NCI-H1436 treated with DMSO at 0.1 percent for 48 hours (cell line): Measurements from ENCODE around the gene ACCSL.

Experiments
- DNase-seq: peaks from one replicate; lab custom pipeline; 2025; lab: John Stamatoyannopoulos, UW

Gene ACCSL

DNA sequence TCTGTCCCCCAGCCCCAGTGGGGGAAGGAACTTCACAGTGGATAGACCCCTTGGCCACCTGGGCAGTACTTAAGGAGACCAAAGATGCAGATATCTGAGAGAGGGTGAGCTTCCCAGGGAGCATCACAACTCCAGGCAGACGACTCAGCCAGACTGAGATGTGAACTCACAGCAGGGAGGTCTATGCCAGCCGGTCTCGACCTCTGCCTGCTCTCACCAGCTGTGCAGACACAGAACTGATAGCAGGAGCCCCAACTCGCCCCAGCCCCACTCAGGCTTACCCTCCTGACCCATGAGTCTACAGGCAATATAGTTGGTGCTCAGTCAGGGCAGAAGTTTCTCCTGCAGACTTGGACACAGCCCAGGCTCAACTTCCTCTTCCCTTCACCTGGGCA lies 29.7 kb upstream of the ACCSL start:
- no peak for DNase-seq

DNA sequence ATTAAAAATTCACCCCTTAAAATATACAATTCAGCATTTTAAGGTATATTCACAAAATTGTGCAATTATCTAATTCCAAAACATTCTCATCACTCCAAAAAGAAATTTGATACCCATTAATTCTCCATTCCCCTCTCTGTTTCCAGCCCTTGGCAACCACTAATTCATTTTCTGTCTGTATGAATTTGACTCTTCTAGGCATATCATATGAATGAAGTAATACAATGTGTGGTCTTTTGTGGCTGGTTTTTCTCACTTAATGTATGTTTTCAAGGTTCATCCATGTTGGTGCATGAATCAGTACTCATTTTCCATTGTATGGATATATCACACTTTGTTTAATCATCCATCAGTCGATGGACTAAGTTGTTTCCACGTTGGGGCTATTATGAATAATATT lies 29.0 kb upstream of the ACCSL start:
- DNase-seq: no peak

DNA sequence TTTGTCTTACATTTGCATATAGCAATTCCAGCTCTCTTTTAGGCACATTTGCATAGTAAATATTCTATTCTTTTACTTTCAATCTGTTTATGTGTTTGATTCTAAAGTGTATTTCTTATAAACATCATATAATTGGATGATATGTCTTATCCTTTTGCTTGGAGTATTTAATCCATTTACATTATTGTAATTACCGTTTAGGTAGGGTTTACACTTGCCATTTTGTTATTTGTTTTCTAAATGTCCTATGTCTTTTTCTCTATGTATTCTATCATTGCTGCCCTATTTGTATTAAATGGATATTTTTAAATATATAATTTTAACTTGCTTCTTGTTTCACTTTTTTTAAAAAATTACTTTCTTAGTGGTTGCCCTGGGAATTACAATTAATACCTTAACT lies 22.8 kb upstream of the ACCSL start:
- no peak for DNase-seq

DNA sequence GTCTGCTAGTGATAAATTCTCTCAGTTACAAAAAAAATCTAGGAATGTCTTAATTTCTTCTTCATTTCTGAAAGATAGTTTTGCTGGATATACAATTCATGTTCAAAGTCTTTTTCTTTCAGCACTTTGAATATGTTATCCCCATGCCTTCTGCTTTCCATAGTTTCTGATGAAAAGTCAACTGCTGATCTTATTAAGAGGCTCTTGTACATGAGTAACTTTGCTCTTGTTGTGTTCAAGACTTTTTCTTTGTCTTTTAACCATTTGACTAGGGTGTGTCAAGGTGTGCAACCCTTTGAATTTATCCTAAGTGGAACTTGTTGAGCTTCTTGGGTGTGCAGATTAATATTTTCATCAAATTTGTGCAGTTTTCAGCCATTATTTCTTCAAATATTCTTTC lies 22.1 kb upstream of the ACCSL start:
- no peak for DNase-seq

DNA sequence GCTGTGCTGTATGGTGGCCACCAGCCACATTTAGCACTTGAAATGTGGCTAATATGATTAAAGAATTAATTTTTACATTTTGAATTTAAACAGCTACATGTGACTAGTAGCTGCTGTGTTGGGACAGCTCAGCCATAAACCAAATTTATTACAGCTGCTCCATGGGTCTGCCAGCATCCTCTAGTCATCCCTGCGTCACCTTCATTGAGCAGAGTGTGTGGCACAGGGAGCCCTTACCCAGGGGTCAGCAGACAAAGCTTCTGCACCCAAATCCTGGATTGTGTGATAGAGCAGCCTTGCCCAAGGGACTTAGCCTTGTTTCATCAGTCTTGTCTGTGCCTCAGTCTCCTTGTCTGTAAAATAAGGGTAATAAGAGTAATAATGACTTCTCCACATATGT lies 19.4 kb upstream of the ACCSL start:
- no peak for DNase-seq

DNA sequence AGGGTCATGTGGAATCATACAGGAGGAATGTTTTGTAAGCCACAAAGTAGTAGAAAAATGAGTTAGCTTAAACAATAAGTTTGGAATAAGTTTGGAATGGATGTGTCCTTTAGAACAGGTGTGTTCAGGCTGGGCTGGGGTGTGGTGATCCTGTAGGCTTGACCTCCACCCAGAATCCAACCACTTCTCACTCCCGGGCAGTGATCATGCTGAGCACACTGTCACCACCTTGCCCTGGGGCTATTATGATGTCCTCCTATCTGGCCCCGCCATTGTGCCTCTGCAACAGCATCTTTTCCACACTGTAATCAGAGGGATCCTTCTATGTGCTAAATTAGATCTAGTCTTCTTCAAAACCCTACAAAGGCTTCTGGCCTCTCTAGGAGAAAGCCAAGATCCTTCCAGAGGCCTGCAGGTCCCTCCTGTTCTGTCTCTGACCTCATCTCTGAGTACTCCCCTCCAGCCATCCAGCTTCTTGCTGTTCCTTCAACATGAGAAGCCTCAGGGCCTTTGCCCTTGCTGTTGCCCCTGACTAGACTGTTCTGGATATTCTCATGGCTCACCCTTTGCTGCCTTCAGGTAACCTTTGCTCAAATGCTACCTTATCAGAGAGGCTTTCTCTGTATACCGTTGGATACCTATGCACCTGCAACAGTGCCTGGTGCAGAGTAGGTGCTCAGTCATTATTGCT lies 18.8 kb upstream of the ACCSL start:
- no peak for DNase-seq

DNA sequence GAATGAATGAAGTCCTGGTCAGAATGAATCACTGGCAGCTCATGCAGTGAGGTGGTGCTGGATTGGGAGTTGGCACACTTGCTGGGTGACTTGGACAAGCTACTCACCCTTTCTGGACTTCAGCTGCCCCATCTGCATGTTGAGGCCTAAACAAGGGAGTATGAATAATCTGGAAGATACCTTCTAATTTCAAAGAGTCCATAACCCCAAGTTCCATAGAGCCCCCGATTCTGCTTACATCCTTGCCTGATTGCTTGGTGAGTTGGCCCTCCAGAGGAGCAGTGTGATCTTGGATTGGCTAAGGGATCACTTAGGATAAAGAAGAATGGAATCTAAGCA lies 18.3 kb upstream of the ACCSL start:
- DNase-seq: no peak

DNA sequence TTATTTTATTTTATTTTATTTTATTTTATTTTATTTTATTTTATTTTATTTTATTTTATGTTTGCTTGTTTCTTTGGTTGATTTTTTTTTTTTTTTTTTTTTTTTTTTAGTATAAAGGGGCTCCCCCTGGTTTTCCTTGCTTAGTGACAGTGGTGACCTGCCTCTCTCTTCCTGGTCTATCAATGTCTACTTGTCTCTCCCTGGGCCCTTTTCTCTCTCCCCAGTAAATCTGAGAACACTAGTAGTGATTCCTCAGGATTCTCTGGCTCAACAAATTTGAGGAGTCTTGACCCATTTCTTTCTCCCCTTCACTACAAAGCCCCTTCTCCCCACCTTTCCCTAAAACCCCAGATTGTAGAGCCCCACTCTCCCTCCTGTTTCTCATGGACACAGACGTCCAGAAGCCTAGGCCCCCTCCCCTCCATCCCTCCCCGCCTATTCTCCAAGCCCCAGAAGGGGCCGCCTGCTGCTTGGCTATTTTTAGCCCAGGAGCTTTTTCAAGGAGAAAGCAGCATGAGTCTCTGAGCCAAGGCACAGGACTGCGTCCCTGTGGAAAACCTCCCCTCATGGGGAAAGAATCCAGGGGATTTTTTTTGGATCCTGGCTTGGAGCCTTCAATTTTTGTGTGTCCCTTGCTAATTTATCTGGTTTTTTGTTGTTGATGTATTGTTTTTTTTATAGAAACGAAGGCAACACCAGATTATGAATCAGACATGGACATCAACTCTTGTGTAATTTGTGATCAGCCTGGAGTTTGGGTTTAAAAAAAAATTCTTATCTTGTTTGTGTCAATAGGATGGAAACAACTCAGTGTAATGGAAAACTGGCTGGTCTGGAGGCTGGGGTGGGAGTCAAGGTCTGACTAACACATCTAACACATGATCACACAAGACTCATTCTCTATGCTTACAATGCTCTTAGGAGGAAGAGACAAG lies 17.5 kb upstream of the ACCSL start:
- DNase-seq: no peak

DNA sequence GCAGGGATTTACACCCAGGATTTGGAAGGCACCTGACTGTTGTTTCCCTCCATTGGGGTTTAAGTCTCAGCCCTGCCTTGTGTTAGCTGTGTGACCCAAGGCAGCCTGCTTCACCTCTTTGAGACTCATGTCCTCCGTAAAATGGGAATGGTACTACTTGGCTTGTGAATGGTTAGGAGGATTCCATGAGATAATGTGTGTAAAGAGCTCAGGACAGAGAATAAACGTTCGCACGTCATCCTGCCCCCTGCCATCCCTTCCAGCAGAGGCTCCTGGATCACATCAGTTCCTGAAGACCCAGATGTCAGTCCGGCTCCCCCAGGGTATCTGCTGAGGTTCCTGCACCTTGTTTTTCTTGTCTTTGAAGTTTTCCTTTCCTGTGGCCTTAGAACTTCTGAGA lies 16.8 kb upstream of the ACCSL start:
- no peak for DNase-seq

DNA sequence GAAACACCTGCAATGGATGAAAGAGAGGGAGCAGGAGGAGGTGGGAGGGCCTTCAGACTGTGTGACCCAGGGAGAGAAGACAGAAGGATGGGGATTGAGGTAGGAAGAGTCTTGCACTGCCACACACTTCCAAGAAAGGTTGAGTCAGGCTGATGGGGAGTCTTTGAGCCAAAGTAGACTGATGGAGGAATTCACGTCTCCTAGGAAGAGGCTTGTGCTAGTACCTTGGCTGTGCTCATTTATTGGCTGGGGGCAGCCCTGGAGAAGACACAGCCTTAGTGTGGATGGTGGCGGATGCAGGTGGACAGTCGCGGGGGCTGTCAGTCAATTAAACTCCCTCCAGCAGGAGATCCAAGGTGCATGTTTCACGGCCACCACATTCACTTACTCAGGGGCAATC lies 16.2 kb upstream of the ACCSL start:
- no peak for DNase-seq

DNA sequence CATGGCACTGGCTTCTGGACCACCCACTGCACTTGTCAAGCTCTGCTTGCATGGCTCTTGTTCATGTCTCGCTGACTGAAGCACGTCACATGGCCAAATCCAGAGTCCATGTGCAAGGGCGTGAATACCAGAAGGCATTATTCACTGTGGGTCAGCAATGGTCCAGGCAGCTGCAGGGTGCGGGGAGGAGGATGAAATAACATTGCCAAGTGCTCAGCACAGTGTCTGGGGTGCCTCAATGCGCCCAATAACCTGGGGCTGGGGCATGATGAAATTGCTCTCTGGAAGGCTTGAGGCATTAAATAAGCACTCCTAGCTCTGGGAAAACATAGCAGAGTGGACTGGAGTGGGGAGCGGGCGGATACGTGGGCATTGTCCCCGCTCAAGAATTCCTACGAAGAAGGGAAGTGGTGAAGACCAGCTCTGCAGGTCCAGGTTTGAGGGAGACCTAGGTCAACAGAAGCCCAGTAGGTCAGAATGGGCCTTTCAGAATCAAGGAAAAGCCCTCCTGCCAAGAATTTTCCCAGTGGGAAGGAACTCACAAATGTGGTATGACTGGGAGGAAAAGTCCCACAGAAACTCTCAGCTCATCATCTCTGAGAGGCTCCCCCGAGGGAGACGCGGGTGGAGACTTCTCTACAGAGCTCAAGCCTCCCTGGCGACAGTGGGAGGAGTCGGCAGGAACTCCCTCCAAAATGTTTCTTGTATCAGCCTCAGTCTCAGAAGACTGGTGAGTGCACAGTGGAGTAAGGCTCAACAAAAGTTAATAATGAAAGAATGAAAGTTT lies 15.3 kb upstream of the ACCSL start:
- no peak for DNase-seq

DNA sequence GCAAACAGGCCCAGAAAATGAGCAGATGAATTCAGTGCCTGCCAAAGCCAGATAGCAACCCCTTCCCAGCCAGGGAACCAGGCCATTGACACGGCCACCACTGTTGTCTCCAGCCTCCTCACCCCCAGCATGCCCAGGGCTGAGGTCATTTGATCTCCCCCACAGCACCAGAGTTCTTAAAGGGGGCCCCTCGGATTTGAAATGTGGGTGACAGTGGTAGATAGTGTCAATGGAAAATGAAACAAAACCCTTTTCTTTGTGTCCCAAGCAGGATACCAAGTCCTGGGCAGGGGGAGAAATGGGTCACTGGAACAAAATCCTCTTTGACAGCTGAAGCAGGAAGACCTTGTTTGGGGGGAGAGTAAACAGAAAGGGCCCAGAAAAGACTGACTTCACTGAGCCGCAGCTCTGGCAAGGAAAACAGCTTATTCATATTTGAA lies 14.3 kb upstream of the ACCSL start:
- no peak for DNase-seq

DNA sequence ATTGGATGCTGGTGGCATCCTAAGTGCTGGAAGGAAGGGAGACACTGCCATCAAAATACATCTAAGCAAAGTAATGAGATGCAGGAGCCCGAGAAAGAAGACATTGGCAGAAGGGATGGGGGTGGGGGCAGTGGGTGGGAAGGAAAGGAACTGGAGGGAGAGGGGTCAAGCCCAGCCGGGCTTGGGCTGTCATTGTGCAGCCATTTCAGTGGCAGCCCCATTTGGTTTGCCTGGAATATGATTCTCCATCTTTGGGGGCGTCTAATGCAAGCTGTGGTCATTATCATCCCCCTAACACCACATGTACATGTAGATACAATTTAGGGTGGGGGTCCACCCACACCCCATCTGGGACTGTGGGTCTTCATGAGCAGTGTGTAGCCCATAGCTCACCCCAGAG lies 13.9 kb upstream of the ACCSL start:
- no peak for DNase-seq

DNA sequence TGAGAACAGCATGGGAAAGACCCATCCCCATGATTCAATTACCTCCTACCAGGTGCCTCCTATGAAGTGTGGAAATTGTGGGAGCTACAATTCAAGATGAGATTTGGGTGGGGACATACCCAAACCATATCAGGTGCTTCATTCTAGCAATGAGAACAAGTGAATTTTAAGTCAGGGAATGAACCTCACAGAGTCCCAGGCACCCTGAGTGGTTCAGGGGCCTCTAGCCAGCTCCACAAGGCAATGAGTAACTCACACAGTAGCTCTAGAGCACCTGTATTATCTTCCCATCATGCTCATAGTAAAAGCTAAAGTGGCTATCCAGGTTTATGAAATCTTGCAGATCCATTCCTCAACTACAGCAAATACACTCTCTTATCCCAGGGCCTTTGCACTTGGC lies 13.1 kb upstream of the ACCSL start:
- no peak for DNase-seq

DNA sequence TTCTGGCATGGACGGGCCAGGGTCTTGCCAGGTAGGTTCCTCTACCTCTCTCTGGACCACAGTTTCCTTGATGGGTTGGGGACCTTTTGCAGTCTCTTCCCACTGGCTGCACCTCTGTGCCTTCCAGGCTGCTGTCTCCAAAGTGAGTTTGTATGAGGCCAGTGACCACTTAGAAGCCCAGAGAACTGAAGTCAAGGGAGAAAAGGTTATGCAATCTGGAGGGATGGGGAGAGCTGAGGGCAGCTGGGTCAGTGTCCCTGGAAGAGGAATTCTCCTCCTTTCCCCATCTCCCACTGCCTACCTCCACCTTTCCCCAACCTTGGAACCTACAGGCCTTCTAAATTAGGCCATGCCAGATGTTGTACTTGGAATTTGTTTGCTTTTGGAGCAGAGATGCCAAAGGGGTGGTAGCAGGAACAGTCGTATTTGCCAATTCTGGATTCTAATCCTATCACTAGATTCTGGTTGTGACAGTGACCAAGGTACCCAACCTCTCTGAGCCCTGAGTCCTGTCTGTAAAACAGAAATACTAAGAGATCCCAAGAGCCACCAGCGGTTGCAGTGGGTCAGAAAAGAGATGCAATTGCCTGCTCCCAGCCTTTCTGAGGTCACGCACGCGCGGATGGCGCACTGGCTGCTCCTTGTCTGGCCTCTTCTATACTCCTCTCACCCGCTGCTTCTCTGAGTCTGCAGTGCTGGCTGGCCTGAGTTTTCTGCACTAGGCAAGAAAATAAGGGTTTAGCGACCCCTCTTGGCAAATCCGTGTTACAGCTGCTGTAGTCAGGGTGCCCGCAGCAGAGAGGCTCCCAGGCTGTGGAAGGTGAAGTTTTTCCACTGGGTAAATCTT lies 10.7 kb upstream of the ACCSL start:
- DNase-seq: peak; percentile 18

DNA sequence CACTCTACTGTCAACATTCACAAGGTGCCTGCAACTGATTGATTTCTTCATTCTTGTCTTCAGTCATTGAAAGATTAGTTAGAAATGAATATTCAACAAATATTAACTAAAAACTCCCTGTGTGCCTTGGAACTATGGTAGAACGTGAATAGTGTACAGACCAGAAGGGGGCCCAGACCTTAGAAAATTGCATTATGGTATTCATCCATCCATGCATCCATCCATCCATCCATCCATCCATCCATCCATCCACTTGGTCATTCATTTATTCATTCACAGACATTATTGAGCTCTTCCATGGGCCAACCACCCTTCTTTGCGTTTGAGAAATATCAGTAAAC lies 10.2 kb upstream of the ACCSL start:
- DNase-seq: no peak

DNA sequence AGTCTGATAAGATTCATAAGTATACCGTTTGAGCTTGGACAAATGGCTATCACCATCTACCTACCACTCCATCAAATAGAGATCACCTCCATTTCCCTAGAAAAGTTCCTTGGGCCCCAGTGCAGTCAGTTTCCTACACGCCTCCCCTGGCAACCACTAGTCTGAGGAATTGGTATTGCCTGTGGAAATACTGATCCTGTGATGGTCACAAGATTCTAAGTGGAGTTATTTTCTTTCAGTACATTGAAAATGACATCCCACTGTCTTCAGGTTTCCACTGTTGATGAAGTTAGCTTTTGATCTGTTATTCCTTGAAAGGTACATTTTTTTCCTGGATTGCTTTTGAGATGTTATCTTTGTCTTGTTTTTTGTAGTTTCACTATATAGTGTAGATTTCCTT lies 4.6 kb upstream of the ACCSL start:
- no peak for DNase-seq

DNA sequence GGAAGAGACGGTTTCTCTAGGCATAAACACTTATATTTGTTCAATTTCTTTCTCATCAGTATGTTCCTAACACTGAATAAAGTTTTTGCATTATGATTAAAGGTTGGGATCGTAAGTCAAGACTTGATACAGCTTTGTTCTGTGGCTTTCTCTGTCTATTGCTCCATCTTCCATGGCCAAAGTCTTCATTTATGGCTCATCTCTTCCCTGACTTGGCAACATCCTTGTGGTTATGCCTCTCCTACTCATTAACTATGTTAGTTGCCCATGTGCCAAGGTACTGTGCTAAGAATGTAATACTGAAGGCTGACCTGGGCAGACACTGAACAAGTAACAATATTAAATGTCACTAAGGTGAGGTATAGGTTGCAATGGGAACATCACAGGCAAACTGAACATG lies 1.6 kb upstream of the ACCSL start:
- DNase-seq: no peak

DNA sequence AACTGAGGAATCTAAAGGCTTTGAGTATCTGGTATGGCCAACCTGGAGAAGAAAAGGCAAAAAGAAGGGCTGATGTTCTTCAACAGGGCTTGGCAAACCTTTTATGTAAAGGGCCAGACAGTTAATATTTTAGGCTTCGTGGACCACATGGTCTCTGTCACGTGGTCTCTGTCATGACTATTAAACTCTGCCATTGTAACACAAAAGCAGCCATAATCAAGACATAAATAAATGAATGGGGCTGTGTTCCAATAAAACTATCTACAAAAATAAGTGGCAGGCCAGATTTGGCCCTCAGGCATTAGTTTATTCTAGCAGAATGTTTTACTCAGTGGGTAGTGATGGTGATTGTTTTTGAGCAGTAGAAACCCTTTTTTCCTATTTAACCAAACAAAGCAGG lies 483 bp upstream of the ACCSL start:
- no peak for DNase-seq

DNA sequence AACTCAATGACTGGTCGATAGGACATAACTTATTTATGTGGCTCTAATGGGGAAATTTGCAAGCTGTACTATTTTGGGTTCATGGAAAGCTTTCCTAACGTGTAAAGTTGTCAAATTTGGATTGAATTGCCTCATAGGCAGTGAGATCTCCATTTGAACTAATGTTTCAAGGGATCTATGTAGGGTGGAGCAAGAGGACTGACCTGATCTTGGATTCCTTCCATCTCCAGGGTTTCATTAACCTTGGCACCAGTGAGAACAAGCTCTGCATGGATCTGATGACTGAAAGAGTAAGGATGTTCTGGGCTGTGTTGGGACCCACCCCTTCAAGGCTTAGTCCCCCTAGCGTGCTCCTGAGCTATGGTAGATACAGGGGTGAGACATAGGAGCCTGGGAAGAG lies 2.1 kb downstream of the ACCSL start:
- no peak for DNase-seq

DNA sequence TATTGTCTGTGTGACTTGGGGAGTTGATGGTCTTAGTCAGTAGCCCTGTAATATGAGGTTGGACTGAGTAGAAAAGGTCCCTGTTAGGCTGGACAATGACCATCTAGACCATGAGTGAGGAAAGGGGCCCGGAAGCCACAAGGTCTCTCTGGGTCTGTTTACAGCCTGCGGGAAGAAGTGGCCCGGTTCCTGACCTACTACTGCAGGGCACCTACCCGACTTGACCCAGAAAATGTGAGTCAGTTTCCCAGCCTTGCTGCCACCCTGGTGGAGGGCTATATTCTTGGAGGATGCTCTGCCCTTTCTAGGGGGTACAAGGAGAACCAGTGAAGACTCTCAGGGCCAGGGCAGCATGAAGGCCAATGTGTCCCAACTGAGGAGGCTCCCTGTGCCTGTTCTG lies 3.4 kb downstream of the ACCSL start:
- no peak for DNase-seq

DNA sequence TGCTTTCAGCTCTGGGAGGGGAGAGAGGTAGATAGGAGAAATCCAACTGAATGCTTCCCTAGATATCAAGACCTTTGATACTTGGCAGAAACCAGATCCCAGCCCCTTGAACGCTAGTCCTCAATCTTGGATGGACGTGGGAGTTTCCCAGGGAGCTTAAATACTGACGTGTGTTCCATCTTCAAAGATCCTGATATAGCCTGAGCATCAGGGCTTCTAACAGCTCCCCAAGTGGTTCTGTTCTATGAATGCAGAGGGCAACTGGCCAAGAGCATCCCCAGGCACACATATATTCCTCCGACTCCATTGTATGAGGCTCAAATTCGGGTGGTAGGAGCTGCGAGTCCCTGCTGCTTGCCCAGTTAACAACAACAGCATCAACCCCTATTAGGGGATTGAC lies 9.6 kb downstream of the ACCSL start:
- no peak for DNase-seq
